HG02763 (cell line): Measurements from ENCODE around the gene AUTS2.

ENCODE experiments used
- ATAC-seq: cut with Tn5 transposase; IDR thresholded peaks from one replicate; pipeline ENCODE4 v1.9.1; 2021; ENCODE audit warnings: mild to moderate bottlenecking, moderate library complexity; ENCODE audit not compliant: unreplicated experiment

AUTS2 gene

DNA sequence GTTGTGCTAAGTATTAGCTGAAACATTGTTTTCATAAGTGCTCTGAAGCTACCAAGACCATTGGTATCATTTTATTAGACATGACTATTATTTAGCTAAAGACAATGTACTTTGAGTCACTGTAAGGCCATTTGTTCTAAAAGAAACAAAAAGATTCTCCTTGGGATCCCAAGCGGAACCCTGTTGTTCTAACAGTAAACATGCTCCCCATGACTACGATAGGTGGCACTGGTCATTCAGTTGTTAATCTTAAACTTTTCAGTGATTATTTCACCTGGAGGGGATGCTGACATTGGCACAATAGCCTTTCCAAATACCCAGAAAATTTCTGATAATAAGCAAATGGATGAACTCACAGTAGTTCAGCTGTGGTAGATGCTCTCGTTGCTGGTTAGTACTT lies 715.0 kb downstream of the AUTS2 start:
- no peak for ATAC-seq

GRCh38 chr7:70313687-70314086 lies 715.4 kb downstream of the AUTS2 start:
- ATAC-seq: no peak

- no peak for ATAC-seq
These were observed 715.9 kb downstream of the AUTS2 start for GRCh38 chr7:70314221-70314620.

- ATAC-seq: no peak
These were observed 718.5 kb downstream of the AUTS2 start for GRCh38 chr7:70316745-70317144.

GRCh38 chr7:70317356-70317755 lies 719.1 kb downstream of the AUTS2 start:
- ATAC-seq: no peak

DNA sequence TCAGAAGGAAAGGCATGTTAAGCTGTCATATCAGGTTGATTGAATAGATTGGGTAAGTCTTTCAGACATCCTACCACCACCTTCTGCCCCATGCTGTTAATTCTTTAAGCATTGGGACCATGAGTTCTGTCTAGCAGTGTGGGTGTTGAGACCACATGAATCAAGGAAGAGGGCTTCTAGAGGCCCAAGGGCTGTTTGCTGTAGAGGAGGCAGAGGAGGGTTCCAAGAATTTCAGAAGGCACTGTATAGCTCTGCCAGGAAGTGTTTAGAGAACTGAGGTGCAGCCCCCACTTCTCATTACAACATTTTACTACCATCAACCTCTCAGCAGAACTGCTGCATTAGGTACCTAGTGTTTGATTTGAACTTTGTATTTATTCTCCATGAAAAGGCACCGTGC lies 720.2 kb downstream of the AUTS2 start:
- no peak for ATAC-seq

- ATAC-seq: no peak
These were observed 720.8 kb downstream of the AUTS2 start for GRCh38 chr7:70319057-70319456.

DNA sequence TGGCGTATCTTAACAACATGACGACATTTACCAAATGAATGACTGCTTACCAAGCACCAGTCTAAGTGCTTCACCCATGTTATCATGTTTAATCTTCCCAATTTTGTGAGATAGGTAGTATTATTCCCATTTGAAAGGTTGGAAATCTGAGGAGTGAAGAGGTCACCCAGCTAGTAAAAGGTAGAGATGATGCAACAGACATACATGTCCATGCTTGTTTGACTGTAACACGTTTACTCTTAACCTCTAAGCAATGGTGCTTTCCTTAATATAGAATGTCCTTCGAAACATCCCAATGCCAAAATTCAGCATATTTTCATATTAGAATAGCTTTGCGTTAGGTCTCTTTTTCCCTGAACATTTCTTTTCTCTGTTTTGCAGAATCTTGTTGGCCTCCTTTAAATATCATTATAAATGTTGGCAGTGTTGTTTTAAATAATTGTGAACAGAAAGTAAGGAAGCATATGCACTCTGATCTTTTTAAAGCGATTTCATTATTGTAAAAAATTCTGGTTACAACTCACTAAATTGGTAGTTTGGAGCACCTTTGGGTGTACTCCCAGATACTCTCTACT lies 722.8 kb downstream of the AUTS2 start:
- ATAC-seq: no peak

DNA sequence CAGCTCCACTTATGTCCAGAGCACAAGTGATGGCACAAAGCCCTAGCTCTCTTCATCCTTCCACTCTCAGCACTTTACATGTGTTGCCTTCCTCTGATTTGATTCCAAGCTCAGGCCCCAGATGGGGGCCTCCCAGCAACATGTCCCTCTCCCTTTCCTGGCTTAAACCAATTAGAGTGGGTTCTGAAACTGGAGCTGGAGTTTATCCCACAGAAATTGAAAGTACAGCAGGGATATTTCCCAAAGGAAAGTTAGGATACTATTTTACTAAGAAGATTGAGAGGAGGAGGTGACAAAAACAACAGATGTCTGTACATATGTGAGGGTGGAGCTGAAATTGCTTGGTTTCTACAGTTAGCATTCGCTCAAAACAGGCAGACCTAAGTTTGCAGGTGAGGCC lies 724.6 kb downstream of the AUTS2 start:
- ATAC-seq: no peak

GRCh38 chr7:70325509-70326101 lies 727.3 kb downstream of the AUTS2 start:
- ATAC-seq: no peak

DNA sequence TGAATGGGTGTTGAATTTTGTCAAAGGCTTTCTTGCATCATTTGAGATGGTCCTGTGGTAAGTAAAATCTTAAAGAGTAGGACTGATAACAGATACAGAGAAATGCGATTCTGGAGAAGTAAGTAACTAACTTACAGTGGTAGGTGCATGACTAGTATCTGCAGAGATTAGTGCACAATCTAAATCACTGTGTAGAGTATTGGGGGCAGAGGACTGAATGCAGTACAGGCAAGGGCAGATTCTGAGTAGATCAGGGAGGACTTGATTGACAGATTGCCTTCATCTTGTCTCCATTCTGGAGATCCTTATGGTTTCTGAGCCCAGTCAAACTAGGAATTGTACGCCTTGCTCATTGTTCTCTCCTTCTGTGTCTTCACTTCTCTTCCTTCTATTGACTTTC lies 736.0 kb downstream of the AUTS2 start:
- no peak for ATAC-seq

DNA sequence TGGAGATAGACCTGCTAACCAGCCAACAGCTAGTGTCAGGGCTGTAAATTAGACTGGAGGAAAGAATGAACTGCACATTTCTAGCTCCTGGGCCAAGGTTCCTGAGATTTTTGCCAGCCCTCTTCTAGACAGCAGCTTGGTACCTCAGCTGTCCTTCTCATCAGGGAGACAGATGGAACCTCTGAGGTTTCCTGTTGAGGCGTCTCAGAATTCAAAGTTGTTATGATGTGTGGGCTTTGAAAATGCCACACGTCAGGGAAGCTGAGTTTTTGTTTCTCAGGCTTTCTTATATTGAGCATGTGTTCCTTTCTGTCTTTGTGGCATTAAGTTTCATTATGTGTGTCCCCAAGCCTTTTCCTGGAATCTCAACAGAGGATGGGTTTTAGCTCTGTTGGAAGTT lies 736.6 kb downstream of the AUTS2 start:
- ATAC-seq: no peak

- no peak for ATAC-seq
These were observed 738.3 kb downstream of the AUTS2 start for GRCh38 chr7:70336536-70336935.

GRCh38 chr7:70338015-70338414 lies 739.7 kb downstream of the AUTS2 start:
- no peak for ATAC-seq

DNA sequence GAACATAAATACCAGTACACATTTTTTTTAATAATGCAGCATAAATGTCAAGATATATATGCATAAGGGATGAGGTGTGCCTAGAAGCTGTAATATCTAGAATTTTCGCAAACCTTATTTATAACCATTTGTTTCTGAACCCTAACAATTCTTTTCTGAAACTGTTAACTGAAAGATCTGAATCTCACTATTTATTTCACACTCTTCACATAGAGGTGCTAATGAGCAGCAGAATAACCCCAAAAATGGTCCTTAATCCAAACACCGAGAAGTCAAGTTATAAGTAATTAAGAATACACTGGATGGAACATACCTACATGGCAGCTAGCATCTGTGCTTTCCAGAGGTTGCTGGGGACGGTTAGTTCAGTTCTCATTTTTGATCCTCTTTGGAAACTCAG lies 742.0 kb downstream of the AUTS2 start:
- no peak for ATAC-seq

- ATAC-seq: no peak
These were observed 743.2 kb downstream of the AUTS2 start for GRCh38 chr7:70341446-70341845.

GRCh38 chr7:70343519-70343918 lies 745.2 kb downstream of the AUTS2 start:
- no peak for ATAC-seq

DNA sequence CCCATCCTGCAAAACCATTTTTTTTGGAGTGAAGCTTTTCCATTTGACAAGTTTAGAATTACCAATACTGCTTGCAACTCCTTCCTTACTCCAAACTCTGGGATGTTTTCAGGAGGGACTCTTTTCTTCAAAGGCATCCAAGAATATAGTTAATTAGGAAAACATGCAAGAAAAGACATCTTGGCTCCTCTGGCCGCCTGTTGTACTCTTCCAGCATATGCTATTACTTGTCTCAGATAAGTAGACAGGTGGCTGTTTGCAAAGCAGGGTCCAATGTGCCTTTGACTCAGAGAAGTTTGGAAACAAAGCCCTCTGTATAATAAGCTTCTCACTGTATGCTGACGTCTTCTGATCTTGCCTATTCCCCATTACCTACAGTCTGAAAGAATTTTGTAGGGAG lies 746.5 kb downstream of the AUTS2 start:
- no peak for ATAC-seq

- ATAC-seq: no peak
These were observed 748.7 kb downstream of the AUTS2 start for GRCh38 chr7:70346844-70347462.

DNA sequence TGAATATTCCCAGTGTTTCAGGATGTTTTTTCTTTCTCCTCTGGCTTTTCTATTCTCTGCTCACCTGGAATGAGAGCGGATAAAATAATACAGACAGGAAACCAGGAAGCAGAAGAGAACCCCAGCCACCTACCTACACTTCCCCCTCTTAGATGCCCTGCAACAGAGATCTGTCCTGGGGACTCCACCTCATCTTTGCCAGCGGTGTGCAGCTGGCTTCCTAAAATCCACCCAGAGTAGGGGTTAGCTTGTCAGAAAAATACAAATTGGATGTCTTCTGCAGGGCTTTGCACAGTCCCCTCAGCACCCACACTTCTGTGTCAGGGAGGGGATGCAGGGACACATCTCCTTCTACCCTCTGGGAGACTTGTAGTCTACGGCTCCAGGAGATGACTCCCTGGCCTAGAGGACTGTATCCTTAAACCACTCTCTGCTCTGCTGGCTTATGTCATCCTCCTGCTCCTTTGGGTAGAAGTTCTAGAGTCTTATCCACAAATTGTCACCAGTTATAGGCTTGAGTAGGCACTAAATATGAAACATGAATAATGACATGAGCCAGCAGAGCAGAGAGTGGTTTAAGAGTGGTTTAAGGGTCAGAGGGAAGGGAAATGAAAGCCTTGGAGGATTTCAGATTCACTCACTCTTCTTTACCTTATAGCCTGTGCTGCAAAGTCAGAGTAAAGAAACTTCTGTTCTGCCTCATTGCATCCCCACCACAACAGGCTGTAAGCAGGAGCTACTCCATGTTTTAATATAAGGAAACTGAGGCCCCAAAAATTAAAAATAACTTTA lies 749.4 kb downstream of the AUTS2 start:
- peak; percentile 93 for ATAC-seq

- ATAC-seq: no peak
These were observed 750.8 kb downstream of the AUTS2 start for GRCh38 chr7:70349031-70349430.

- ATAC-seq: no peak
These were observed 751.5 kb downstream of the AUTS2 start for GRCh38 chr7:70349819-70350218.
